ENCODE data around the gene WDR87. TPM values are rescaled to one million over a fixed set of nuclear protein-coding genes. Genes with fewer than 3 reads are reported as not detected.

WDR87 gene
- polyA plus RNA-seq, 3 donors: not detected

DNA sequence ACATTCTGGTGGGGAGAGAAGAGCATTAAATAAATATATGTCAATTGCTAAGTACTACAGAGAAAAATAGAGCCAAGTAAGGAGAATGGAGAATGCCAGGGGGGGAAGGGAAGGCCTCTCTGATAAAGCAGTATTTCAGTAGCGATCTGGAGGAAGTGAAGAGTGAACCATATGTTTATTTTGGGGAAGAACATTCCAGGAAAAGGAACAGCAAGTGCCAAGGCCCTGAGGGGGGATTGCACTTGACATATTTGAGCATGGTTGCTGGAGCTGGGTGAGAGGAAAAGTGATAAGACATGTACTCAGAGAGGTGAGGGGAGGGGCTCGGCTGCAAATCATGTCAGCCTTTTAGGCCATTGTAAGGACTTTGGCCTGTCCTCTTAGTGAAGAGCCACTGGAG is 30.4 kb downstream of the WDR87 start:
- H4K20me1 ChIP-seq (ENCODE audit: insufficient read depth, low read length): no peaks in the 10 kb centered on the region
- no peak for DNase-seq
- H3K27me3 ChIP-seq (ENCODE audit: control insufficient read depth in 2 of 2, insufficient read depth in 2 of 2, low read length in 2 of 2): no peaks in the 10 kb centered on the region
- H3K9ac ChIP-seq (ENCODE audit: insufficient read depth, low read length, poor library complexity, severe bottlenecking): no peak overlapping the region
- H3K4me2 ChIP-seq (replicated peaks; ENCODE audit: extremely low read depth, low read length, poor library complexity, severe bottlenecking): no peak overlapping the region
- peaks cover 0 to 26% of the 10 kb centered on the region in 2 donors for H3K9me3 ChIP-seq (replicated peaks in 1 of 2; ENCODE audit: control insufficient read depth in 1 of 2, insufficient read depth in 1 of 2, low read length in 2 of 2)
- no peaks in the 10 kb centered on the region for H3K4me1 Mint-ChIP-seq
- H3K79me2 ChIP-seq (ENCODE audit: insufficient read depth, low read length): no peaks in the 10 kb centered on the region
- no peak overlapping the region for H3K27ac Mint-ChIP-seq
- no peak overlapping the region for H3K4me3 Mint-ChIP-seq
- H3K4me1 ChIP-seq (ENCODE audit: control insufficient read depth in 1 of 2, insufficient read depth in 2 of 2, low read length in 2 of 2): no peaks in the 10 kb centered on the region
- peaks cover 11 to 52% (median 21%) of the 10 kb centered on the region in 7 donors for H3K9me3 Mint-ChIP-seq
- H3K27me3 Mint-ChIP-seq (ENCODE audit: low read depth in 3 of 3): peaks cover 0 to 2% (median 2%) of the 10 kb centered on the region in 3 donors
- H2AFZ ChIP-seq (ENCODE audit: insufficient read depth, low read depth, low read length, poor library complexity, severe bottlenecking): no peak overlapping the region
- no peaks in the 10 kb centered on the region for H3K36me3 ChIP-seq (replicated peaks in 1 of 2; ENCODE audit: control insufficient read depth in 1 of 2, insufficient read depth in 2 of 2, low read length in 2 of 2)
- no peaks in the 10 kb centered on the region for H3K36me3 Mint-ChIP-seq
- H3K27ac ChIP-seq (ENCODE audit: low read depth in 1 of 2, low read length in 2 of 2): no peak overlapping the region
- intact Hi-C loops (cut with micrococcal nuclease): no loop called here
- WGBS (ENCODE audit: insufficient coverage): 58% methylated on average over 2 of the region's 2 CpGs
- TF ChIP-seq, protein P1, sequence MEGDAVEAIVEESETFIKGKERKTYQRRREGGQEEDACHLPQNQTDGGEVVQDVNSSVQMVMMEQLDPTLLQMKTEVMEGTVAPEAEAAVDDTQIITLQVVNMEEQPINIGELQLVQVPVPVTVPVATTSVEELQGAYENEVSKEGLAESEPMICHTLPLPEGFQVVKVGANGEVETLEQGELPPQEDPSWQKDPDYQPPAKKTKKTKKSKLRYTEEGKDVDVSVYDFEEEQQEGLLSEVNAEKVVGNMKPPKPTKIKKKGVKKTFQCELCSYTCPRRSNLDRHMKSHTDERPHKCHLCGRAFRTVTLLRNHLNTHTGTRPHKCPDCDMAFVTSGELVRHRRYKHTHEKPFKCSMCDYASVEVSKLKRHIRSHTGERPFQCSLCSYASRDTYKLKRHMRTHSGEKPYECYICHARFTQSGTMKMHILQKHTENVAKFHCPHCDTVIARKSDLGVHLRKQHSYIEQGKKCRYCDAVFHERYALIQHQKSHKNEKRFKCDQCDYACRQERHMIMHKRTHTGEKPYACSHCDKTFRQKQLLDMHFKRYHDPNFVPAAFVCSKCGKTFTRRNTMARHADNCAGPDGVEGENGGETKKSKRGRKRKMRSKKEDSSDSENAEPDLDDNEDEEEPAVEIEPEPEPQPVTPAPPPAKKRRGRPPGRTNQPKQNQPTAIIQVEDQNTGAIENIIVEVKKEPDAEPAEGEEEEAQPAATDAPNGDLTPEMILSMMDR (IDR thresholded peaks at IDR 0.05): no peak
- H3K4me3 ChIP-seq (replicated peaks in 1 of 3; ENCODE audit: low read depth in 2 of 3, low read length in 3 of 3): no peak overlapping the region

DNA sequence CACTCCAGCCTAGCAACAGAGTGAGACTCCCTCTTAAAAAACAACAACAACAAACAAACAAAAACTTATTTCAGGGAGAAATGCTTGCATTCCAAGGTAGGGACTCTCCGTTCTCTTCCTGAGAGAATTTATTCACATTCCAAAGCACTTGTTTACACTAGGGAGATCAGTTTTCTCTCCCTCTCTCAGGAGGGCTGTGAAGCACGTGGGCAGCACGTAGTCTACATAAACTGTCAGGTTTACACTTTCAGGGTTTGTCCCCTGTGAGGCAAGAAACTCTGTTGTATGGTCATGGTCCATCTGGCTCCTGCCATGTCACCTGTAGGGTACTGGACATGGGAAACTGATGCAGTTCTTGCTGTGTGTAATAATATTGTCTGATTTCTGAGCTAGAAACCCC is 31.6 kb downstream of the WDR87 start:
- intact Hi-C loops (cut with micrococcal nuclease): no loop called here
- no peak overlapping the region for H3K27ac Mint-ChIP-seq
- no peaks in the 10 kb centered on the region for H4K20me1 ChIP-seq (ENCODE audit: insufficient read depth, low read length)
- no peak for DNase-seq
- TF ChIP-seq, protein P1 (IDR thresholded peaks at IDR 0.05): no peak
- H3K27ac ChIP-seq (ENCODE audit: low read depth in 1 of 2, low read length in 2 of 2): no peak overlapping the region
- no peak overlapping the region for H3K4me3 ChIP-seq (replicated peaks in 1 of 3; ENCODE audit: low read depth in 2 of 3, low read length in 3 of 3)
- no peaks in the 10 kb centered on the region for H3K27me3 ChIP-seq (ENCODE audit: control insufficient read depth in 2 of 2, insufficient read depth in 2 of 2, low read length in 2 of 2)
- no peaks in the 10 kb centered on the region for H3K36me3 Mint-ChIP-seq
- H2AFZ ChIP-seq (ENCODE audit: insufficient read depth, low read depth, low read length, poor library complexity, severe bottlenecking): no peak overlapping the region
- H3K9me3 Mint-ChIP-seq: peaks cover 17 to 55% (median 24%) of the 10 kb centered on the region in 7 donors
- no peaks in the 10 kb centered on the region for H3K4me1 Mint-ChIP-seq
- H3K36me3 ChIP-seq (replicated peaks in 1 of 2; ENCODE audit: control insufficient read depth in 1 of 2, insufficient read depth in 2 of 2, low read length in 2 of 2): no peaks in the 10 kb centered on the region
- WGBS (ENCODE audit: insufficient coverage): no CpG with 5 or more reads among the region's 3 CpGs
- H3K4me1 ChIP-seq (ENCODE audit: control insufficient read depth in 1 of 2, insufficient read depth in 2 of 2, low read length in 2 of 2): no peaks in the 10 kb centered on the region
- H3K79me2 ChIP-seq (ENCODE audit: insufficient read depth, low read length): no peaks in the 10 kb centered on the region
- no peak overlapping the region for H3K4me3 Mint-ChIP-seq
- H3K9me3 ChIP-seq (replicated peaks in 1 of 2; ENCODE audit: control insufficient read depth in 1 of 2, insufficient read depth in 1 of 2, low read length in 2 of 2): peaks cover 7 to 30% of the 10 kb centered on the region in 2 donors
- H3K27me3 Mint-ChIP-seq (ENCODE audit: low read depth in 3 of 3): peaks cover 0 to 2% (median 2%) of the 10 kb centered on the region in 3 donors
- H3K9ac ChIP-seq (ENCODE audit: insufficient read depth, low read length, poor library complexity, severe bottlenecking): no peak overlapping the region
- H3K4me2 ChIP-seq (replicated peaks; ENCODE audit: extremely low read depth, low read length, poor library complexity, severe bottlenecking): no peak overlapping the region

Data from CD14-positive monocyte (primary cell).